ENCODE data around the gene TAGAP.

TAGAP gene

DNA sequence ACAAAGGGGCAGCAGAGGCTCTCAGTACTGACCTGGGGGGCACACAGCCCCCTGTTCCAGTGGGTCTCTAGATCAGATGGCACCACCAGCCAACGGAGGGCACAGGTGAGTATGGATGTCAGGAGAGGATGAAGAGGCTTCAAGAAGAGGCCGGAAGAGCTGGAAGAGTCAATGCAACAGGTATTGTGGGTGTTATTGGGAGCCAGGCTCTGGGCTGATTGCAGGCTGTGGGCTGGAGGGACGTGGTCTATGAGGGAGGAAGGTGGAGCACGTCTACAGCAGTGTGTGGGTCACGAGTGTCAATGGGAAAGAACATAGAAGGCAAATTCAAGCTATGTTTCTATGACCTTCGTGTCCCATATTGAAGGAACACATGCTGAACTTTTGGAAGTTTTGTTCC is 18.8 kb upstream of the TAGAP start:
- H3F3A ChIP-seq (ENCODE audit: insufficient read depth, low read length): peaks cover 6% of the 10 kb centered on the region; the same call in 1 of the 2 replicates
- H3K9me2 ChIP-seq (ENCODE audit: low read depth, low read length): no peaks in the 10 kb centered on the region
- no peak overlapping the region for H3K4me3 ChIP-seq (ENCODE audit: low read depth, low read length, poor library complexity, severe bottlenecking)
- H3K36me3 ChIP-seq (ENCODE audit: insufficient read depth, low read length): no peaks in the 10 kb centered on the region
- peak overlapping the region; percentile 11; the same call in 1 of the 2 replicates for H3K9ac ChIP-seq (ENCODE audit: low read length)
- no peaks in the 10 kb centered on the region for H3K79me2 ChIP-seq (ENCODE audit: insufficient read depth, low read length)
- TF ChIP-seq EZH2 (IDR thresholded peaks at IDR 0.05; ENCODE audit: borderline replicate concordance, low read length): no peak
- TF ChIP-seq CTCF (IDR thresholded peaks at IDR 0.05; ENCODE audit: low read length): no peak
- no peaks in the 10 kb centered on the region for H4K20me1 ChIP-seq (ENCODE audit: insufficient read depth, low read length)
- peak overlapping the region; percentile 92 for H3K27ac ChIP-seq (ENCODE audit: low read depth, low read length, poor library complexity, severe bottlenecking)
- peaks cover 66% of the 10 kb centered on the region for H3K4me1 ChIP-seq (ENCODE audit: insufficient read depth, low read length, severe bottlenecking)
- no peaks in the 10 kb centered on the region for H3K27me3 ChIP-seq (ENCODE audit: insufficient read depth, low read length)
- no peak overlapping the region for H2AFZ ChIP-seq (ENCODE audit: low read length)
- H3K4me2 ChIP-seq (ENCODE audit: low read length): peak overlapping the region; percentile 53; the same call in 1 of the 2 replicates
- H3K9me3 ChIP-seq (ENCODE audit: low read length): no peaks in the 10 kb centered on the region

- Histone ChIP-seq H3K9me3 (ENCODE audit: low read length) (no peaks in the 10 kb centered on the region), H3K4me3 (ENCODE audit: low read depth, low read length, poor library complexity, severe bottlenecking) (peak overlapping the region; percentile 8), H3F3A (ENCODE audit: insufficient read depth, low read length) (peaks cover 6% of the 10 kb centered on the region; the same call in 1 of the 2 replicates), H3K79me2 (ENCODE audit: insufficient read depth, low read length) (no peaks in the 10 kb centered on the region), H3K27me3 (ENCODE audit: insufficient read depth, low read length) (no peaks in the 10 kb centered on the region), H3K4me1 (ENCODE audit: insufficient read depth, low read length, severe bottlenecking) (peaks cover 64% of the 10 kb centered on the region), H3K9ac (ENCODE audit: low read length) (peak overlapping the region; percentile 11; the same call in 1 of the 2 replicates), H3K9me2 (ENCODE audit: low read depth, low read length) (no peaks in the 10 kb centered on the region), H3K27ac (ENCODE audit: low read depth, low read length, poor library complexity, severe bottlenecking) (peak overlapping the region; percentile 92), H4K20me1 (ENCODE audit: insufficient read depth, low read length) (no peaks in the 10 kb centered on the region), H3K4me2 (ENCODE audit: low read length) (peak overlapping the region; percentile 53), H3K36me3 (ENCODE audit: insufficient read depth, low read length) (no peaks in the 10 kb centered on the region), H2AFZ (ENCODE audit: low read length) (peak overlapping the region; percentile 2; the same call in 1 of the 2 replicates)
- no peak for TF ChIP-seq CTCF (IDR thresholded peaks at IDR 0.05; ENCODE audit: low read length)
- TF ChIP-seq EZH2 (IDR thresholded peaks at IDR 0.05; ENCODE audit: borderline replicate concordance, low read length): no peak
These were observed 18.2 kb upstream of the TAGAP start for GRCh38 chr6:159062976-159063375.

- peak overlapping the region; percentile 92 for H3K27ac ChIP-seq (ENCODE audit: low read depth, low read length, poor library complexity, severe bottlenecking)
- no peaks in the 10 kb centered on the region for H3K79me2 ChIP-seq (ENCODE audit: insufficient read depth, low read length)
- TF ChIP-seq CTCF (IDR thresholded peaks at IDR 0.05; ENCODE audit: low read length) (no peak), EZH2 (IDR thresholded peaks at IDR 0.05; ENCODE audit: borderline replicate concordance, low read length) (no peak)
- peak overlapping the region; percentile 8 for H3K4me3 ChIP-seq (ENCODE audit: low read depth, low read length, poor library complexity, severe bottlenecking)
- H3K4me1 ChIP-seq (ENCODE audit: insufficient read depth, low read length, severe bottlenecking): peaks cover 64% of the 10 kb centered on the region
- peak overlapping the region; percentile 53 for H3K4me2 ChIP-seq (ENCODE audit: low read length)
- no peaks in the 10 kb centered on the region for H3K9me2 ChIP-seq (ENCODE audit: low read depth, low read length)
- H3K9ac ChIP-seq (ENCODE audit: low read length): peak overlapping the region; percentile 11; the same call in 1 of the 2 replicates
- no peaks in the 10 kb centered on the region for H3K27me3 ChIP-seq (ENCODE audit: insufficient read depth, low read length)
- H4K20me1 ChIP-seq (ENCODE audit: insufficient read depth, low read length): no peaks in the 10 kb centered on the region
- H3K36me3 ChIP-seq (ENCODE audit: insufficient read depth, low read length): no peaks in the 10 kb centered on the region
- peak overlapping the region; percentile 2; the same call in 1 of the 2 replicates for H2AFZ ChIP-seq (ENCODE audit: low read length)
- H3K9me3 ChIP-seq (ENCODE audit: low read length): no peaks in the 10 kb centered on the region
- H3F3A ChIP-seq (ENCODE audit: insufficient read depth, low read length): peaks cover 6% of the 10 kb centered on the region; the same call in 1 of the 2 replicates
These were observed 17.8 kb upstream of the TAGAP start for GRCh38 chr6:159062564-159062945.

All from OCI-LY1 (cell line).